GM19043 (cell line): ENCODE measurements around the gene RSRP1.
"Not testable (repeated sequence)": the region's sequence is repeated elsewhere in the genome, so short reads cannot be mapped to it uniquely, and the experiment has no call there.

Experiments used
- ATAC-seq: cut with Tn5 transposase; IDR thresholded peaks from one replicate; pipeline ENCODE4 v1.9.1; 2021; ENCODE audit warnings: low read depth; ENCODE audit not compliant: unreplicated experiment

RSRP1 gene, protein sequence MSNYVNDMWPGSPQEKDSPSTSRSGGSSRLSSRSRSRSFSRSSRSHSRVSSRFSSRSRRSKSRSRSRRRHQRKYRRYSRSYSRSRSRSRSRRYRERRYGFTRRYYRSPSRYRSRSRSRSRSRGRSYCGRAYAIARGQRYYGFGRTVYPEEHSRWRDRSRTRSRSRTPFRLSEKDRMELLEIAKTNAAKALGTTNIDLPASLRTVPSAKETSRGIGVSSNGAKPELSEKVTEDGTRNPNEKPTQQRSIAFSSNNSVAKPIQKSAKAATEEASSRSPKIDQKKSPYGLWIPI

DNA sequence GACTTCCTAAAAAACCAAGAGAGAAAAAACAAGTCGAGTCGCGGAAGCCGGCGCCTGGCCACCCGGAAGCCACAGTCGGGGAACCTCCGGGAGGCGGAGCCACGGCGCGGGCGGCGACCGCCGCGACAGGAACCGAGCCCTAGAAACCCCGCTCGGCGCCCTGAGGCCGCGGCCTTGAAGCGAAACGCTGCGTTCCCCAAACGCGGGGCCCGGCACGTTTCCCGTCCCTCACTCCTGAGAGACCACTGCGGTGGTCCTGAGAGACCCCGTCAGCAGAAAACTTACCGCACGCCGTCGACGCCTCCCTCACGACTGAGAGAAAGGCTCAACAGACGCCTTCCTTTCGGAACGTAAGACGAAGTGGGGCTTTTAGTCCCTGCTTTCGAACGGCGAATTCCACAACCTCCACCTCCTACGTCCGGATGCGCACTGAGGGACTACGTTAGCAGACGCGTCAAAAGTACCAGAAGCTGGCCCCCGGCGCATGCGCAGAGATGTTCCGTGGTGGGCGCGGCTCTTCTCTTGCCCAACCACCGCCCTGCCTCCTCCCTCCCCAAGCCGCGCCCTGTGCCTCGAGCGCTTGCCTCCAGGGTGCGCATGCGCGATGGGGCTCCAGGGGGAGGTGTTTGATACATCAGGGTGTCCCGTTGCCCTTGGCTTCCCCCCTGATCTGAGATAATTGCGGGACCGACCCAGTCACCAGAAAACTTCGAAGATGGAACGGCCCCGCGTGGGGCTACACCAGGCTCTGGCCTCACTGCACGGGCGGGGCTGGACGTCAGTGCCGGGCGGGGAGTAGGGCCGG is at the start of gene RSRP1:
Gene RSRP1, minus strand, starts transcription at position 431 of the 805 bp plus-strand sequence. CDS start 491 bp downstream, outside the sequence.
- ATAC-seq: peak; percentile 68

DNA sequence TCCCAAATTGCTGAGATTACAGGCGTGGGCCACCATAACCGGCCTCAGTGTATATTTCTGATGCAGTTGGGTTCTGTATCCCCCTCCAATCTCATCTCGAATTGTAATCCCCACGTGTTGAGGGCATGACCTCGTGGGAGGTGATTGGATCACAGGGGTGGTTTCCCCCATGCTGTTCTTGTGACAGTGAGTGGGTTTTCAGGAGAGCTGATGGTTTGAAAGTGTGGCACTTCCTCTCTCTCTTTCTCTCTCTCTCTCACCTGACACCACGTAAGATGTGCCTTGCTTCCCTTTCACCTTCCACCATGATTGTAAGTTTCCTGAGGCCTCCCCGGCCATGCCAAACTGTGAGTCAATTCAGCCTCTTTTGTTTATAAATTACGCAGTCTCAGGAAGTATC is 49.2 kb upstream of the RSRP1 start:
- not testable (repeated sequence) for ATAC-seq

DNA sequence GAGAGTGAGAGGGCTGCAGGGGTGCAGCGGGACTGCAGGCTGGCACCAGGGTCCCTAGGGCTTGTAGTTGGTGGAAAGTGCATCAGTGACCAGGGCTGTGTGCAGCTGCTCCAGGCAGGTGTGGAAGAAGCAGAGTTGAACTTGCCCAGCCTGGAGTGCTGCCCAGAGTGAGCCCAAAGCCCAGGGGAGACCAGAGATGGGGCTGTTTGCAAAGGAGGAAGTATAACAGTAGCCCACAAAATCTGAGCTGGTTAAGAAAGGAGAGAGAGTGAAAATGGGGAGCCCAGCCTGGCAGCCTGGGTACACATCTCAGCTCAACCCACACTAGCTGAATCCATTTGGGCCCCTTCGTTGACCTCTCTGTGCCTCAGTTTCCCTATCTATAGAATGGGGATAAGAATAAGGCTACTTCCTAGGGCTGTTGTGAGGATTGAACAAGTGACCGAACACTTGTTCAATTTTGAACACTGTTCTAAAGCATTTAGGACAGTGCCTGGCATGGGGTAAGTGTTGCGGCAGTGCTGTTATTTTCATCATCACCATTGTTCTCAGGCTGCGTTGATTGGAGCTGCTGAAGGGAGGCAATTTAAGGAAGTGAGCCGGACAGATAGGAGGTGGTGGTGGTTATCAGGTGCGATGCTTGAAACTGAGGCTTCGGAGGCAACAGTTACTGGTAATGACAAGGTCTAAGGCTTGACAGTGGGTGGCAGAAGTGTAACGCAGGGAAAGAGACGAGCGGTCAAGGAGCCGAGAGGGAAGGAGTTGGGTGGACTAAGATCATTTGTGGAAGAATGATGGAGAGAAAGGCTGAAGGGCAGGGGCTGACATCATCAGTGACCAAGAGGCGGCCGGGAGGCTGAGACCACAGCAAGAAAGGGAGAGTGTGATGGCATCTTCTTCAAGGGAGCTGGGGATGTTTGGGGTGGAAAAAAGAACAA is 47.9 kb upstream of the RSRP1 start:
- not testable (repeated sequence) for ATAC-seq

DNA sequence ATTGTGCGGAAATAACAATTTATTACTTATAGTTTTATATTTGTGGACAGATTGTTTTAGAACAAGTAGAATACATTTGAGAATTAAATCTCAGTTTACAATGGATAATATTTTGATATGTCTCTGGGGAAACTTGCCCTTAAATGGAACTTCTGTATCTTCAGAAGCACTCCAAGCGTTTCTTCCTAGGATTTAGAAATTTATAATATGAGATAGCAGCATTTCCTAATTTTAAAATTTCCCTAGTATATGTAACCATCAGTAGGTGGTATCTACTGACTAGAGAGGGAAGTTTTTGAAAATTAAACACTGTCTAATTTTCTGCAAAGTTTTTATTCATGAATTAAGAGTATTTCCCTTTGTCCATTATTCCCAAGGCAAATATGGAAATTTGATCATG is 46.2 kb upstream of the RSRP1 start:
- ATAC-seq: not testable (repeated sequence)

DNA sequence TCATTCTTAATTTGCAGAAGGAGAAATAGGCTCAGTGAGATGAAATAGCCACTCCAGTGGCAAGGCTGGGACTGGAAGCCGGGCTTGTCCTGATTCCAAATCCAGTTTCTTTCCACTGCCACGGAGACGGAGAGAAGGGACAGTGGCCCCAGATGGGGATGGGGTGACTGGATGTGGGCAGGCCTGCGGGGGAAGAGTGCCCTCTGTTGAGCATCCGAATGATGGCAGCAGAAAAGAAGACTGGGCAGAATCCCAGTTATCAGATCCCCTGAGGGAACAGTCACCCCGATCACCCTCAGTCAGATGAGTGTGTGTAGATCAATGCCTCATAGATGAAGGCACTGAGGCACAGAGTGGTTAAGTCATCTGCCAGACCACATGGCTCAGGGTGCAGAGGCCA is 42.8 kb upstream of the RSRP1 start:
- ATAC-seq: not testable (repeated sequence)

DNA sequence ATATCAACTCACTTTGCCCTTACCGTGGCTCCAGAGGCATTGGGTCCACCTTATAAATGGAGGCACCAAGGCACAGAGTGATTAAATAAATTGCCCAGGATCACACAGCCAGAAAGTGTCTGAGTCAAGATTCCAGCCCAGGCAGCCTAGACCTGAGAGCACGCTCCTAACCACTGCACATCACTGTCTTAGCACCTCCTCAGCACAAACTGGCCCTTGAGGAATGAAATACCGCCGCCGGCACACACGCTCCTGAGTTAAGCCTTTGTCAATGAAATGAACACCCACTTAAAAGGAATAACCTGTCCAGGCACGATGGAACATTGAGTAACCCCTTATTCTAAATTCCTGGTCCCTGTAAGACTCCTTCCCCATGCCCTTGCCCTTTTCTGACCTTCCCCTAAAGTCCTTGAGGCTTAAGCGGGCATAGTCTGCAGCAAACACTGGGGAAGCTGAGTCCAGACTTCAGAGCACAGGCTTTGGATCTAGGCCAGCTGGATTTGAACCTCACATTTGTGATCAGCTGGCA is 41.4 kb upstream of the RSRP1 start:
- ATAC-seq: not testable (repeated sequence)

DNA sequence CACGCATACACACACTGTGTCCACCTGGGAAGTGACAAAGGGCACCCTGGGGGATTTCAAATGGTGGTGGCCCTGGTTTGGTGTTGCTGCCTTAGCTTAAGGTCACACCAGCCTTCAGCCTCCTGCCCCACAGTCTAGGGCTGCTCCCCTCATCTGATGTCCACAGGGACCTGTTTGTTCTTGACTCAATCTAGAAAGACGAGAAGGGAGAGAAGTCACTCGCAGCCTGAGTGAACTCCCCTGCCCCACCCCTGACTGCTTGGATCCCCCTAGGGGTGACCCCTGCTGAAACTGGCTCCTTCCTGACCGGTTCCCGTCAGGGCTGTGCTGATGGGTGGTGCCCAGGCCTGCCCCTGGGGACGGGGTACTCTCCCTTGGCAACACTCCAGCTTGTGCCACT is 39.9 kb upstream of the RSRP1 start:
- ATAC-seq: not testable (repeated sequence)

DNA sequence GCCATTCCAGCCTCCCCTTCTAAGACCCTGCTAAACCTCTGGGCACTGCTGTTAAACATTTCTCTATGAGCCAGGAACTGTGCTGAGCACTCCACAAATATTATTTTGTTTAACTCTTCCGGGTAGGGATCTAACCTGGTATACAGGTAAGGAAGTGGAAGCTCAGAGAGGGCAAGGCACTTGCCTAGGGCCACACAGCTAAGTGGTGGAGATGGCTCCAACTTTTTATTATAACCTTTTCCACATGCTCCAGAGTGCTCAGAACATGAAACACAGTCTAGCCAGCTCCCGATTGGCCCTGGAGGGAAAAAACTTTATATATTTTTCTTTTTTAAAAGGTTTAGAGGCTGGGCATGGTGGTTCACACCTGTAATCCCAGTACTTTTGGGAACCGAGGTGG is 38.6 kb upstream of the RSRP1 start:
- not testable (repeated sequence) for ATAC-seq

DNA sequence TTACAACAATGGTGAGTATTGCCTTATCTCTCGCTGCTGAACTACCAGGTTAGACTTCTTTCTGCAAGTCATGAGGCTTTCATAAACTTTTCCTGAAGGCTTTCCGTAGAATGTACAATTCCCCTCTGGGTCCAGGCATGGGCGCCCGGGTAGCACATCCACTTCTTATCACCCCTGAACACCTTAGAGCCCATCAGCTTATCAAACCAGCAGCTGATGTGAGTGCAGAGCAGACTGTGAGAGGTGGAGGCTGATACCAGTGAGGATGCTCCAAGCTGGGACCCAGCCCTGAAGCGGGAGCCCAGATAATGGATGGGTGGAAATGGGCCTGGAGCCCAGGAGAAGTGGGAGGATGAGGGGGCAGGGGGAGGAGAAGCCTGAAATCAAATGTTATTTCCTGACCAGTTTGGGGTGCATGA is 32.4 kb upstream of the RSRP1 start:
- not testable (repeated sequence) for ATAC-seq

DNA sequence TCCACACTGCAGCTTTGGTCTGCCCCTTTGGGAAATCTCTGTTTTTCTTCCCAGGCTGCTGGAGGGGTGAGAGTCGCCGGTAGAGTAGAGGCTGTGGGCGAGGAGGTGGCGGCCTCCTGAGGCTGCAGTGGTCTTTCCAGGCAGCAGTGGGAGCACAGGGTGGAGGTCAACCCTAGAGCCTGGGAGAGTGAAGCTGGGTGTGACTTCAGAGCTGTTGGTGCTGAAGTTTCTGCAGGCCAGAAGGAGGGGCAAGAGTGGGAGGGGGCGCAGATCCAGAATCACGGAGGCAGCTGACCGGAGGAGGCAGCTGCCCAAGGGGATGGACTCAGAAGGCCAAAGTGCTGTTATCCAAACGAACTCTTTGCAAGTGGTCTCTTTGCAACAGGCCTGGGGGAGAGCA is 31.5 kb upstream of the RSRP1 start:
- not testable (repeated sequence) for ATAC-seq

DNA sequence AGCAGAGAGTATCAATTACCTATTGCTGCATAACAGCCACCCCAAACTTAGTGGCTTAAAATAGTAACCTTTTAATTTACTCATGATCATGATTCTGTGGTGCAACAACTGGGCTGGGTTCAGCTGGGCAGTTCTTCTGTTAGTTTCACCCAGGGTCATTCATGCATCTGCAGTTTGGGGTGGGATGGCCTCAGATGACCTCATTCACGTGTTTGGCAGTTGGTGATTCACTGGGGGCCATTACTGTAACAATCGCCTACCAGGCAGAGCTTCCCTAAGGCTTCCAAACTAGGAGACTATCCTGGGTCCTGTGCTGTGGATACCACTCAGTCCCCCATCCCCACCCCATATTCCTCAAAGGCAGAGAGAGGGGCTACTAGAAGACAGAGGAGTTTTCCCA is 31.1 kb upstream of the RSRP1 start:
- ATAC-seq: not testable (repeated sequence)

DNA sequence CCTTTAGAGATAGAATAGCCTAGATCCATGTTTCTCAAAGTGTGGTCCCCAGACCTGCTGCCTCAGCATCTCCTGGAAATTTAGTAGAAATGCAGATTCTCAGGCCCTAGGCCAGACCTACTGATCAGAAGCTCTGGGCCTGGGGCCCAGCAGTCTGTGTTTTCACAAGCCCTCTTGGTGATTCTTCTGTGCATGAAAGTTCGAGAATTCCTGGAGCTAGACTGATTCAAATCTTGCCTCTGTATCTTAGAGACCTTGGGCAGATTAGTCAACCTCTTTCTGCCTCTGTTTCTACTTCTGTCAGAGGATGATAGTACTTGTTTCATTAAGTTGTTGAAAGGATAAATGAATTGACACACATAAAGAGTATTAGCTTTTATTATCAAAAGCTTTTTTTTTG is 30.0 kb upstream of the RSRP1 start:
- not testable (repeated sequence) for ATAC-seq

DNA sequence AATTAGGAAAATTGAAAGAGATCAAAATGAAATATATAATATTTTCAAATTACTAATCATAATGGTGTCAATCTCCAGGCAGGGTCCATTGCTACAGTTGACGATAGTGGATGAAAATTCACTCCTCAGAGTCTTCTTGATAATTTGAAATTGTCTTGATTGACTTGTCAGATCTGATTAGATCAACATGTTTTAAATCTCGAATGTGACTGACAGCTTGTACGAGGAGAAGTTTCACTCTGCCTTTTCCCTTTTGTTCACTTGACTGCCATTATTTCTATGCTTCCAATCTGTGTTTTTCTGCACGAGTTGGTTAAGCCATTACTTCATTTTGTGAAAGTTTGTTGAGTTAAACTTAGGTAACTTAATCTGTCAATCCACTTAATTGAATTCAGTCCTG is 28.4 kb upstream of the RSRP1 start:
- not testable (repeated sequence) for ATAC-seq

DNA sequence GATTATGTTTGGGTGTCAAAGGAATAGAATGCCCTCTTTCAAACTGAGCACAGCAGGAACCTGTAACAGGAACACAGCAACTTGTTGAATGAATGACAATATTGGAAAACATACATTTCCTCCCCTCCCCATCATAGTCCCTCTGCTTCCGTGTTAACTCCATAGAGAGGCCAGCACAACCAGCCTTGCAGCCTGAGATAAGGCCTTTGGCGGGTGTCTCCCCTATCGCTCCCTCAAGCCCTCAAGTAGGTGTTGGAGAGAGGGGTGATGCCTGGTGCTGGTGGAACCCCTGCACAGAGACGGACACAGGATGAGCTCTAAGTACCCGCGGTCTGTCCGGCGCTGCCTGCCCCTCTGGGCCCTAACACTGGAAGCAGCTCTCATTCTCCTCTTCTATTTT is 25.0 kb upstream of the RSRP1 start, which contains the start of gene RHD:
Gene RHD, plus strand, starts transcription at position 272 of the 400 bp plus-strand sequence. Its CDS starts 39 bp downstream, at position 311.
- not testable (repeated sequence) for ATAC-seq

DNA sequence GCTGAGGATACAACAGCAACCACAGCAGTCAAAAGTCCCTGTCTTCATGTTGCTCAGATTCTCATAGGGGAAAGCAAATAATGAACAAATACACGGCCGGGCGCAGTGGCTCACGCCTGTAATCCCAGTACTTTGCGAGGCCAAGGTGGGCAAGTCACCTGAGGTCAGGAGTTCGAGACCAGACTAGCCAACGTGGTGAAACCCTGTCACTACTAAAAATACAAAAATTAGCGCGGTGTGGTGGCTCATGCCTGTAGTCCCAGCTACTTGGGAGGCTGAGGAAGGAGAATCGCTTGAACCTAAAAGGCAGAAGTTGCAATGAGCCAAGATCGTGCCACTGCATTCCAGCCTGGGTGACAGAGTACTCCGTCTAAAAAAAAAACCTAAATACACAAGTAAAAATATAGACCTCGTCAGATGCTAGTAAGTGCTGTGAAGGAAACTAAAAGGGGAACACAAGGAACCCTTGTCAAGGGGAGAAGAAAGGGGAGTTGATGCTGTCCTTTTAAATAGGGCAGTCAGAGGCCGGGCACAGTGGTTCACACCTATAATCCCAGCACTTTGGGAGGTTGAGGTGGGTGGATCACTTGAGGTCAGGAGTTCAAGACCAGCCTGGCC is 21.0 kb upstream of the RSRP1 start:
- ATAC-seq: not testable (repeated sequence)

DNA sequence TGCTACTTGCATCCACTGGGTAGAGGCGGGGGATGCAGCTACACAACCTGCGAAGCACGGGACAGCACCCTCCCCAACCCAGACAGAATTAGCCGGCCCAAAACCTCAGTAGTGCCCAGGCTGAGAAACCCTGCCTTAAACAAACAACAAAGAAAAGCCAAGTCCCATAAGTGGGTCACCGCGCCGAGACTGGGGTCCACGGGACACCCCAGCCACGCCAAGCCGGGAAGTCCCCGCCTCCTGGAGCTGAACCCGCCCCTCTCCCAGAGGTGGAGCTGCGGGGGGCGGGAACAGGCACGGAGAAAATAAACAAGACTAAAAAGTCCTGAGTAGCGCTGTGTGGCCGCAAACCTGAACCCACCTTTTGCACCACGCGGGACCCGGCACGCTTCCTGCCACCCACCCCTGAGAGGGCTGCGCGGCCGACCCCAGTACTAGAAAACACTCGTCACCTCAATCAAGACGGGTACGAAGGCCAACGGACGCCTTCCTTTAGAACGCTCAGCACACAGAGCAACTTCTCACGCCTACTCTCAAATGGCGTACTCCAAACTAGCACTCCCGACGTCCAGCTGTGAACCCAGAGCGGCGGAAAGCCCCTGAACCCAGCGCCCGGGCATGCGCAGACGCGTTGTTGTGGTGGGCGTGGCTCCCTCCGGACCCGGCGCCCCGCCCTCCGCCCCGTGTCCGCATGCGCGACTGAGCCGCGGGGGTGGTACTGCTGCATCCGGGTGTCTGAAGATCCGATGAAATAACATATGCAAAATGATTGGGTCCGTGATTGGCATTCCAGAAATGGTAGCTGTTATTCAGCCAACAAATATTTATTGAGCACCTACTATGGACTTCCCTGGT is 20.3 kb upstream of the RSRP1 start:
- ATAC-seq: peak; percentile 64

DNA sequence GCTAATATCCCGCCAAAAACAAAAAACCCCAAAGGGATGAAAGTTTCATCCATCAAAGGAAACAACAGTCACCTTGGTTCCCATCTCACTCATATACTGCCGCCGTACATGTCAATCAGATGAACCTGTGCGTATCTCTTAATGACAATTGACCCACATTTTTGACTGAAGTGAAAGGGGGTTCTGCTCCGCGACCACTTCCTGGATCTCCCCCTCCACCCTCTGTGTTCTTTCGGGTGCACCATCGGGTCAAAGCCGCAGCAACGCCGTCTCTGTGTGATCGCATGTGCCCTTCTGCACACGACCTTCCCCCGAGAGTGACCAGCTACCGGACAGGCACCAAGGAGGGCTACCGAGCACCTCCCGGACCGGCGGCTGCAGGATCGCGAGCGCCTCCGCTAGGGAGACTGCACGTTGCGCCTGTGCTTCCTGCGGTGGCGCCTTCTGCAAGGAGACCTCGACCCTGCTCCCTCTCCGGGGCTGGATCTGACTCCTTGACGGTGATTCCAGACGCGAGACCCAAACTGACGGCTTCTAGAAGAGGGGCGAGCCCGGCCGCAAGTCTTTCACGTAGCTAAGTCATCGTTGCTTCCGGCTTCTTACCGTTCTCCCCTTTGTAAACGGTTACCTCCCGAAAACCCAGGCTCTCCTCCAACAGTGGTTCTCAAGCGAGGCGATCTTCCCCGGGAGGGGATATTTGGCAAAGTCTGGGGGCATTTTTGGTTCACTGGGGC is 19.5 kb upstream of the RSRP1 start:
- ATAC-seq: not testable (repeated sequence)

DNA sequence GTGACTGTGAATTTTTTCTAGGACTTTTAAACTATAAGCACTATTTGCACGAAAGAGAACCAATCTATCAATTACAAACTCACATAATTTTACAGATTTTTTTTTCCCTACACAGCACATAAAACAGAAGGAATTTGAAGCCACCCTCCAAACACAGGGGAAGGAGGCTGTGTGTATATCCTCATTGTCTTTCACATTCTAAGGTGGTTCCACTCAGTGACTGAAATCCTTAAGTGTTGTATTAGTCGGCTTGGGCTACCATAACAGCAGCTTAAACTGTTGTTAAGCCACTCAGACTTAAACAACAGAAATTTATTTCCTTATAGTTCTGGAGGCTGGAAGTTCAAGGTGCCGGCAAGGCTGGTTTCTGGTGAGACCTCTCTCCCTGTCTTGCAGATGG is 13.1 kb upstream of the RSRP1 start:
- not testable (repeated sequence) for ATAC-seq
